CD4-positive, alpha-beta memory T cell (primary cell): Measurements from ENCODE around the gene FOXRED1. TPM values are rescaled to one million over a fixed set of nuclear protein-coding genes. Genes with fewer than 3 reads are reported as not detected.

Experiments
- CTCF ChIA-PET: fragments of 350-600 bp; sonication (Branson Sonifier 250); formaldehyde crosslinking; loops from one replicate; lab custom pipeline; 2021; ENCODE audit warnings: inconsistent platforms; ENCODE audit not compliant: partially characterized antibody; lab: Charles Lee
- POLR2A ChIA-PET: fragments of 350-600 bp; sonication (Branson Sonifier 250); formaldehyde crosslinking; loops from one replicate; lab custom pipeline; 2021; ENCODE audit not compliant: partially characterized antibody; lab: Charles Lee
- DNase-seq, 5 donors: peaks; one replicate each; pipeline versions ENCODE4 v3.0.0 to v3.0.0-alpha.2; 2020 to 2022; ENCODE audit warnings: mixed read lengths in 1 of 5
- H3K27ac ChIP-seq: one replicate; pipeline ENCODE4 v1.7.0; 2013; ENCODE audit warnings: low read depth, low read length
- H3K27me3 ChIP-seq: 2 replicates; pipeline ENCODE4 v1.7.0; 2013; ENCODE audit warnings: mild to moderate bottlenecking, low read length, moderate library complexity; ENCODE audit not compliant: insufficient read depth
- H3K36me3 ChIP-seq: 2 replicates; pipeline ENCODE4 v1.7.0; 2013; ENCODE audit warnings: mild to moderate bottlenecking, low read length, moderate library complexity; ENCODE audit not compliant: insufficient read depth
- H3K4me1 ChIP-seq: 2 replicates; pipeline ENCODE4 v1.7.0; 2013; ENCODE audit warnings: mild to moderate bottlenecking, low read length, moderate library complexity; ENCODE audit not compliant: insufficient read depth
- H3K4me3 ChIP-seq, 2 donors: one replicate each; pipeline ENCODE4 v1.7.0; 2013; ENCODE audit warnings: low read length in 2 of 2, mild to moderate bottlenecking in 1 of 2
- H3K9me3 ChIP-seq, 2 donors: one replicate each; pipeline ENCODE4 v1.7.0; 2013; ENCODE audit warnings: low read length in 2 of 2, control low read depth in 1 of 2; ENCODE audit not compliant: control insufficient read depth in 1 of 2
- H3K27ac Mint-ChIP-seq, 7 donors: one replicate each; pipeline ENCODE4 v1.8.0; 2020 to 2021; ENCODE audit warnings: mixed read lengths in 7 of 7, mild to moderate bottlenecking in 6 of 7, inconsistent platforms in 3 of 7, moderate library complexity in 3 of 7
- H3K27me3 Mint-ChIP-seq, 2 donors: one replicate each; pipeline ENCODE4 v1.8.0; 2020 to 2021; ENCODE audit warnings: mixed read lengths in 2 of 2
- H3K36me3 Mint-ChIP-seq, 2 donors: one replicate each; pipeline ENCODE4 v1.8.0; 2020 to 2021; ENCODE audit warnings: mixed read lengths in 2 of 2, inconsistent platforms in 1 of 2, mild to moderate bottlenecking in 1 of 2
- H3K4me1 Mint-ChIP-seq, 4 donors: one replicate each; pipeline ENCODE4 v1.8.0; 2020 to 2021; ENCODE audit warnings: mixed read lengths in 4 of 4, mild to moderate bottlenecking in 1 of 4
- H3K4me3 Mint-ChIP-seq, 8 donors: one replicate each; pipeline ENCODE4 v1.8.0; 2020 to 2021; ENCODE audit warnings: mixed read lengths in 8 of 8, mild to moderate bottlenecking in 7 of 8, moderate library complexity in 6 of 8, inconsistent platforms in 3 of 8
- H3K9me3 Mint-ChIP-seq, 8 donors: one replicate each; pipeline ENCODE4 v1.8.0; 2020 to 2021; ENCODE audit warnings: mixed read lengths in 8 of 8, mild to moderate bottlenecking in 5 of 8, inconsistent platforms in 3 of 8, moderate library complexity in 1 of 8
- intact Hi-C: fragments of 100-400 bp; cut with micrococcal nuclease; formaldehyde crosslinking; loops from one replicate; pipeline ENCODE4 v1.15.1; 2023
- polyA plus RNA-seq, 2 donors: library from polyadenylated mRNA; unstranded; fragments of 300-500 nt; fragmentation: Illumina TruSeq; gene quantifications; one replicate each; pipeline ENCODE4 v1.2.3, GENCODE V29; 2021
- total RNA-seq, 2 experiments: library from RNA; stranded (reverse); gene quantifications; one replicate each; pipeline ENCODE4 v1.2.3, GENCODE V29; 2021

Gene FOXRED1
- total and polyA plus RNA-seq, 4 experiments from 2014 or later, result 18.7 to 32.5 (median 28.9) TPM

- Mint-ChIP-seq H3K27ac (peak overlapping the region; percentile 86 to 98 (median 96)), H3K36me3 (peaks cover 9 to 15% of the 10 kb centered on the region in 2 donors), H3K9me3 (no peaks in the 10 kb centered on the region), H3K27me3 (no peaks in the 10 kb centered on the region), H3K4me1 (peaks cover 30 to 59% (median 44%) of the 10 kb centered on the region in 4 donors), H3K4me3 (peak overlapping the region; percentile 90 to 99 (median 94))
- H3K4me3 ChIP-seq, result no peak overlapping the region
- no peaks in the 10 kb centered on the region for H3K27me3 ChIP-seq
- peak overlapping the region; percentile 77 for H3K27ac ChIP-seq
- ChIA-PET CTCF (interaction anchor here (1.5 to 1.8 kb wide), 2 partner anchors 12 to 29 kb away, joined by 5 to 8 read pairs; no protein-coding TSS in a partner anchor), POLR2A (interaction anchor here (0.6 to 5.7 kb wide), 6 partner anchors 11 to 67 kb away, joined by 3 to 101 read pairs (median 8); partner anchors contain the start of genes DCPS, FOXRED1 and SRPRA)
- no peak for DNase-seq
- H3K36me3 ChIP-seq, result no peaks in the 10 kb centered on the region
- peaks cover 43% of the 10 kb centered on the region for H3K4me1 ChIP-seq
- intact Hi-C loops, result loop anchor here (1.0 to 10.0 kb wide), 4 partner anchors 12 to 657 kb away; partner anchors contain the start of genes CDON, CHEK1, FOXRED1 and ST3GAL4
- no peaks in the 10 kb centered on the region for H3K9me3 ChIP-seq
Measured at GRCh38 chr11:126281666-126282175, 12.8 kb downstream of the FOXRED1 start.

DNA sequence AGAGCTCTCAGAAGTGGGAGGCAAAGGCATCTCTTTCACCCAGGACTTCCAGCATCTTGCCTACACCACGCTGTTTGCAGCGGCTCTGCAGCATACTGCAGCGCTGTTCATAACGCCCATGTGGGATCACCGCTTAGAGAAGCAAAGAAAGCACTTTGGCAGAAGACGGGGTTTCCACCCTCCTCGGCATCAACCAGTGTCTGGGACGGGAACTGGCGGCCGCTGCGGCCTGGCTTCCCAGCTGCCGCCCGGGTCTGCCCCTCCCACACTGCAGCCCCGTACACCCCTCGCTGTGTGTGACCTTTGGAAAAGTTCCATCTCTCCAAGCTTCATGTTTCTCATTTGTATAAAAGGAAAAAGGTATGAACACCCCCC is 13.4 kb downstream of the FOXRED1 start:
- Histone ChIP-seq H3K27me3 (no peaks in the 10 kb centered on the region), H3K27ac (peak overlapping the region; percentile 77), H3K4me1 (peaks cover 43% of the 10 kb centered on the region), H3K9me3 (no peaks in the 10 kb centered on the region), H3K36me3 (no peaks in the 10 kb centered on the region), H3K4me3 (peak overlapping the region; percentile 73 to 83)
- peak; percentile 30 to 59 (median 43) for DNase-seq
- Mint-ChIP-seq H3K4me1 (peaks cover 30 to 63% (median 47%) of the 10 kb centered on the region in 4 donors), H3K27me3 (no peaks in the 10 kb centered on the region), H3K36me3 (peaks cover 9 to 14% of the 10 kb centered on the region in 2 donors), H3K4me3 (peak overlapping the region; percentile 90 to 99 (median 94)), H3K9me3 (no peaks in the 10 kb centered on the region), H3K27ac (peak overlapping the region; percentile 86 to 98 (median 96))
- ChIA-PET POLR2A (interaction anchor here (0.6 to 5.7 kb wide), 8 partner anchors 9 to 73 kb away, joined by 3 to 101 read pairs (median 6); partner anchors contain the start of genes DCPS, FAM118B, FOXRED1 and RPUSD4), CTCF (interaction anchor here (1.3 to 1.8 kb wide), 3 partner anchors 12 to 28 kb away, joined by 3 to 8 read pairs (median 5); no protein-coding TSS in a partner anchor)
- intact Hi-C loops, result loop anchor here (1.0 to 10.0 kb wide), 4 partner anchors 13 to 658 kb away; partner anchors contain the start of genes CDON, CHEK1, FOXRED1 and ST3GAL4

GRCh38 chr11:126282736-126283591 is 14.0 kb downstream of the FOXRED1 start, which contains the start of gene TIRAP:
TSS of gene TIRAP (plus strand) at chr11:126283093. CDS start at chr11:126290895, 7,802 bp downstream.
- POLR2A ChIA-PET, result interaction anchor here (0.6 to 5.7 kb wide), 15 partner anchors 8 to 658 kb away, joined by 3 to 101 read pairs (median 4); partner anchors contain the start of genes CHEK1, DCPS, FAM118B and FOXRED1
- Mint-ChIP-seq H3K4me1 (peaks cover 30 to 63% (median 47%) of the 10 kb centered on the region in 4 donors), H3K27me3 (no peaks in the 10 kb centered on the region), H3K4me3 (peak within 1 kb of the TSS; percentile 90 to 99 (median 96)), H3K9me3 (no peaks in the 10 kb centered on the region), H3K27ac (peak within 1 kb of the TSS; percentile 86 to 99 (median 98)), H3K36me3 (peaks cover 2 to 14% of the 10 kb centered on the region in 2 donors)
- Histone ChIP-seq H3K27me3 (no peaks in the 10 kb centered on the region), H3K36me3 (no peaks in the 10 kb centered on the region), H3K9me3 (no peaks in the 10 kb centered on the region), H3K27ac (peak within 1 kb of the TSS; percentile 77), H3K4me1 (peaks cover 43% of the 10 kb centered on the region), H3K4me3 (peak within 1 kb of the TSS; percentile 83 to 98)
- CTCF ChIA-PET, result interaction anchor here (0.8 to 1.8 kb wide), 4 partner anchors 13 to 28 kb away, joined by 3 to 8 read pairs (median 4); partner anchors contain the start of genes DCPS and SRPRA
- intact Hi-C loops, result loop anchor here (1.0 to 10.0 kb wide), 6 partner anchors 14 to 658 kb away; partner anchors contain the start of genes CDON, CHEK1, DCPS and FAM118B
- DNase-seq, result peak; percentile 75 to 81 (median 77)

DNA sequence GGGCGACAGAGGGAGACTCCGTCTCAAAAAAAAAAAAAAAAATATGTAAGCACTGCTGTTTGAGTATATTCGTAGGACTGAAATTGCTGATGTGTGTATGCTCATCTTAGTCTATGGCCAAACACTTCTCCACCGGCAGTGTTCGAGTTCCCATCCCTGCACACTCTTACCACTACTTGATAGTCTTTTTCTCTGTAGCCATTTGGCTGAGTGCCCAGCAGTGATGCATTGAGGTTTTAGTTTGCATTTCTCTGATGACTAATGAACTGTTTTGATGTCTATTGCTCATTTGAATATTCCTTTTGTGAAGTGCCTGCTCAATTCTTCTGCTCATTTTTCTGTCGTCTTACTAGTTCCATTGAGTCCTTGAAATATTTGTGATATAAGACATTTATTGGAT is 15.9 kb downstream of the FOXRED1 start:
- intact Hi-C loops, result loop anchor here (5.0 to 10.0 kb wide), 3 partner anchors 72 to 660 kb away; partner anchors contain the start of genes CDON, CHEK1 and ST3GAL4
- Mint-ChIP-seq H3K4me3 (peak overlapping the region; percentile 83 to 97 (median 88)), H3K27ac (peak overlapping the region; percentile 85 to 94 (median 91)), H3K9me3 (no peaks in the 10 kb centered on the region), H3K36me3 (peaks cover 3 to 21% of the 10 kb centered on the region in 2 donors), H3K4me1 (peaks cover 29 to 55% (median 46%) of the 10 kb centered on the region in 4 donors), H3K27me3 (no peaks in the 10 kb centered on the region)
- H3K4me1 ChIP-seq, result peaks cover 43% of the 10 kb centered on the region
- peak; percentile 78 to 94 (median 81) for DNase-seq
- ChIA-PET POLR2A (interaction anchor here (0.7 to 5.7 kb wide), 2 partner anchors 14 to 398 kb away, joined by 3 to 101 read pairs; partner anchors contain the start of genes FOXRED1 and SRPRA), CTCF (no interaction called here)
- no peaks in the 10 kb centered on the region for H3K9me3 ChIP-seq
- no peak overlapping the region for H3K4me3 ChIP-seq
- H3K27me3 ChIP-seq, result no peaks in the 10 kb centered on the region
- H3K27ac ChIP-seq, result no peak overlapping the region
- peaks cover 2% of the 10 kb centered on the region for H3K36me3 ChIP-seq

DNA sequence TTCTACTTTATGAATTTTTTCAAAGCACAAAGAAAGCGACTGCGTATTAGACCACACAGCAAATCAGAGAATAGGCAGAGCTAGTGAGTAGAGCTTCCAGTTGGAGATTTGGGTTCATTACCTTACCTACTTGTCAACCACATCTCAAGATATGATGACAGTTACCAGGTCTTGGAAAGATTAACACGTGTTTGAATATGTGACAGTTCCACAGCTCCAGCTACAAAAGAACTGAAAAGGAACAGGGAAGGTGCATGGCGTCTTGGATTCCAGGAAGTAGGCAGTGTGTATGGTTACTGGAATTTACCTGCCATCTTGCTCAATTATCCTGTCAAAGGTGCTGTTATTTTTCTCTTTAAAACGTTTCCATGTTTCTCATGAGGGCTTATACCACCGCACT is 19.3 kb downstream of the FOXRED1 start:
- Mint-ChIP-seq H3K27me3 (no peaks in the 10 kb centered on the region), H3K4me3 (no peak overlapping the region), H3K4me1 (peaks cover 16 to 27% (median 25%) of the 10 kb centered on the region in 4 donors), H3K36me3 (peaks cover 12 to 39% of the 10 kb centered on the region in 2 donors), H3K27ac (no peak overlapping the region), H3K9me3 (no peaks in the 10 kb centered on the region)
- no peak overlapping the region for H3K27ac ChIP-seq
- no peak for DNase-seq
- peaks cover 26% of the 10 kb centered on the region for H3K4me1 ChIP-seq
- ChIA-PET CTCF (interaction anchor here (1.7 kb wide), 1 partner anchor 17 kb away, joined by 7 read pairs; no protein-coding TSS in a partner anchor), POLR2A (interaction anchor here (1.2 kb wide), 1 partner anchor 20 kb away, joined by 3 read pairs; no protein-coding TSS in a partner anchor)
- intact Hi-C loops, result loop anchor here (10.0 kb wide), 2 partner anchors 223 to 663 kb away; partner anchors contain the start of genes CDON and CHEK1
- no peak overlapping the region for H3K4me3 ChIP-seq
- H3K9me3 ChIP-seq, result no peaks in the 10 kb centered on the region
- peaks cover 28% of the 10 kb centered on the region for H3K36me3 ChIP-seq
- no peaks in the 10 kb centered on the region for H3K27me3 ChIP-seq

GRCh38 chr11:126290887-126291286 is 21.9 kb downstream of the FOXRED1 start:
- H3K4me1 Mint-ChIP-seq, result peaks cover 8 to 14% (median 14%) of the 10 kb centered on the region in 4 donors
- H3K4me3 ChIP-seq, result no peak overlapping the region
- ChIA-PET POLR2A (interaction anchor here (0.6 to 1.0 kb wide), 2 partner anchors 11 to 22 kb away, joined by 3 to 4 read pairs; partner anchors contain the start of genes FOXRED1 and SRPRA), CTCF (interaction anchor here (1.3 to 1.8 kb wide), 2 partner anchors 9 to 20 kb away, joined by 7 to 11 read pairs; no protein-coding TSS in a partner anchor)
- H3K4me3 Mint-ChIP-seq, result no peak overlapping the region
- no peaks in the 10 kb centered on the region for H3K27me3 Mint-ChIP-seq
- no peak for DNase-seq
- no peaks in the 10 kb centered on the region for H3K9me3 Mint-ChIP-seq
- H3K27me3 ChIP-seq, result no peaks in the 10 kb centered on the region
- H3K27ac ChIP-seq, result no peak overlapping the region
- H3K36me3 ChIP-seq, result peaks cover 34% of the 10 kb centered on the region
- no peak overlapping the region for H3K27ac Mint-ChIP-seq
- H3K36me3 Mint-ChIP-seq, result peaks cover 24 to 49% of the 10 kb centered on the region in 2 donors
- H3K9me3 ChIP-seq, result no peaks in the 10 kb centered on the region
- peaks cover 1% of the 10 kb centered on the region for H3K4me1 ChIP-seq
- intact Hi-C loops, result no loop called here
